Measurements from ENCODE around the gene GPR183. TPM values are rescaled to one million over a fixed set of nuclear protein-coding genes. Genes with fewer than 3 reads are reported as not detected.

The GPR183 gene
- total RNA-seq, 1 experiment from 2014 or later: 0.15 TPM

GRCh38 chr13:99356012-99356261, 48.7 kb upstream of the GPR183 start:
- Histone ChIP-seq H3K27me3 (ENCODE audit: control insufficient read depth, insufficient read depth, low read length) (no peaks in the 10 kb centered on the region), H3K36me3 (ENCODE audit: control insufficient read depth, insufficient read depth, low read length) (0 out of 2 replicates have a peak, but pooled peaks cover 2% of the 10 kb centered on the region), H3K4me3 (ENCODE audit: low read depth in 2 of 2, low read length in 2 of 2) (no peak overlapping the region), H3K4me1 (ENCODE audit: control insufficient read depth, insufficient read depth, low read length) (no peaks in the 10 kb centered on the region), H3K27ac (ENCODE audit: low read length) (no peak overlapping the region), H3K9me3 (ENCODE audit: control insufficient read depth, insufficient read depth, low read depth, low read length) (no peaks in the 10 kb centered on the region)
- in situ Hi-C loops (cut with HindIII; ENCODE audit: low pct_unique_long_range_greater_than_20kb, low sequenced_read_pairs): no loop called here
- ATAC-seq (no peak), DNase-seq (ENCODE audit: low read depth, low spot score) (no peak)
- POLR2A ChIA-PET: no interaction called here
- no TSS peak for BruUV-seq (replicated peaks)
- intact Hi-C loops (cut with micrococcal nuclease; ENCODE audit: unreplicated experiment): no loop called here
- TF ChIP-seq TCF7L2 (IDR thresholded peaks at IDR 0.05; ENCODE audit: low read depth, low read length) (no peak), REST (IDR thresholded peaks at IDR 0.05; ENCODE audit: insufficient read depth in 1 of 2, low read depth in 2 of 2, low read length in 1 of 2) (no peak), POLR2AphosphoS5 (IDR thresholded peaks at IDR 0.05; ENCODE audit: low read depth, low read length) (no peak), SIN3A (IDR thresholded peaks at IDR 0.05; ENCODE audit: borderline replicate concordance, insufficient read depth, low read depth, low read length) (no peak), CTCF (IDR thresholded peaks at IDR 0.05) (no peak)
- CTCF ChIA-PET: no interaction called here

- H3K36me3 ChIP-seq (ENCODE audit: control insufficient read depth, insufficient read depth, low read length): 0 out of 2 replicates have a peak, but pooled peaks cover 2% of the 10 kb centered on the region
- POLR2A ChIA-PET: no interaction called here
- H3K27me3 ChIP-seq (ENCODE audit: control insufficient read depth, insufficient read depth, low read length): no peaks in the 10 kb centered on the region
- intact Hi-C loops (cut with micrococcal nuclease; ENCODE audit: unreplicated experiment) (no loop called here), in situ Hi-C loops (cut with HindIII; ENCODE audit: low pct_unique_long_range_greater_than_20kb, low sequenced_read_pairs) (no loop called here)
- DNase-seq (ENCODE audit: low read depth, low spot score) (no peak), ATAC-seq (no peak)
- BruUV-seq (replicated peaks): no TSS peak
- TF ChIP-seq CTCF (IDR thresholded peaks at IDR 0.05) (no peak), REST (IDR thresholded peaks at IDR 0.05; ENCODE audit: insufficient read depth in 1 of 2, low read depth in 2 of 2, low read length in 1 of 2) (no peak), POLR2AphosphoS5 (IDR thresholded peaks at IDR 0.05; ENCODE audit: low read depth, low read length) (no peak), TCF7L2 (IDR thresholded peaks at IDR 0.05; ENCODE audit: low read depth, low read length) (no peak), SIN3A (IDR thresholded peaks at IDR 0.05; ENCODE audit: borderline replicate concordance, insufficient read depth, low read depth, low read length) (no peak)
- H3K27ac ChIP-seq (ENCODE audit: low read length): no peak overlapping the region
- H3K4me3 ChIP-seq (ENCODE audit: low read depth in 2 of 2, low read length in 2 of 2): no peak overlapping the region
- CTCF ChIA-PET: no interaction called here
- H3K4me1 ChIP-seq (ENCODE audit: control insufficient read depth, insufficient read depth, low read length): no peaks in the 10 kb centered on the region
- no peaks in the 10 kb centered on the region for H3K9me3 ChIP-seq (ENCODE audit: control insufficient read depth, insufficient read depth, low read depth, low read length)
Observed at GRCh38 chr13:99355267-99356011, 48.2 kb upstream of the GPR183 start.

Measured in Panc1 (cell line).